ENCODE data around the gene ACOT12.
A peak's percentile ranks its signal among the peaks of the same experiment; 100 is the strongest.
"Not testable (repeated sequence)": the region's sequence is repeated elsewhere in the genome, so short reads cannot be mapped to it uniquely, and the experiment has no call there.

Gene ACOT12

GRCh38 chr5:81305785-81306184 lies 88.1 kb downstream of the ACOT12 start:
- Histone ChIP-seq H3K27ac (ENCODE audit: low read length) (no peak overlapping the region), H3K9ac (ENCODE audit: low read depth, low read length) (no peak overlapping the region), H3K4me1 (ENCODE audit: insufficient read depth, low read length) (no peaks in the 10 kb centered on the region), H3K4me3 (ENCODE audit: low read length) (no peak overlapping the region), H3K36me3 (ENCODE audit: insufficient read depth, low read depth, low read length) (peaks cover 23% of the 10 kb centered on the region), H3K27me3 (ENCODE audit: insufficient read depth, low read length) (no peaks in the 10 kb centered on the region), H3K9me3 (ENCODE audit: insufficient read depth, low read depth, low read length) (no peaks in the 10 kb centered on the region)

GRCh38 chr5:81303563-81303962 lies 90.4 kb downstream of the ACOT12 start:
- Histone ChIP-seq H3K4me1 (ENCODE audit: insufficient read depth, low read length) (no peaks in the 10 kb centered on the region), H3K9me3 (ENCODE audit: insufficient read depth, low read depth, low read length) (no peaks in the 10 kb centered on the region), H3K36me3 (ENCODE audit: insufficient read depth, low read depth, low read length) (peaks cover 9% of the 10 kb centered on the region), H3K4me3 (ENCODE audit: low read length) (no peak overlapping the region), H3K27ac (ENCODE audit: low read length) (no peak overlapping the region), H3K9ac (ENCODE audit: low read depth, low read length) (no peak overlapping the region), H3K27me3 (ENCODE audit: insufficient read depth, low read length) (no peaks in the 10 kb centered on the region)

GRCh38 chr5:81302596-81302995 lies 91.3 kb downstream of the ACOT12 start:
- H3K36me3 ChIP-seq (ENCODE audit: insufficient read depth, low read depth, low read length): peaks cover 9% of the 10 kb centered on the region
- no peaks in the 10 kb centered on the region for H3K27me3 ChIP-seq (ENCODE audit: insufficient read depth, low read length)
- H3K4me1 ChIP-seq (ENCODE audit: insufficient read depth, low read length): no peaks in the 10 kb centered on the region
- H3K27ac ChIP-seq (ENCODE audit: low read length): no peak overlapping the region
- no peak overlapping the region; the same call in 1 of the 2 replicates for H3K9ac ChIP-seq (ENCODE audit: low read depth, low read length)
- peak overlapping the region; percentile 91 for H3K4me3 ChIP-seq (ENCODE audit: low read length)
- H3K9me3 ChIP-seq (ENCODE audit: insufficient read depth, low read depth, low read length): no peaks in the 10 kb centered on the region

GRCh38 chr5:81301271-81302015 lies 92.5 kb downstream of the ACOT12 start, which contains the start of gene ZCCHC9:
Gene ZCCHC9, plus strand, starts transcription at chr5:81301587. Its CDS starts 3,171 bp downstream, at chr5:81304758.
- peak within 1 kb of the TSS; percentile 91 for H3K4me3 ChIP-seq (ENCODE audit: low read length)
- H3K9me3 ChIP-seq (ENCODE audit: insufficient read depth, low read depth, low read length): no peaks in the 10 kb centered on the region
- peak within 1 kb of the TSS; percentile 61 for H3K27ac ChIP-seq (ENCODE audit: low read length)
- peaks cover 9% of the 10 kb centered on the region for H3K36me3 ChIP-seq (ENCODE audit: insufficient read depth, low read depth, low read length)
- H3K27me3 ChIP-seq (ENCODE audit: insufficient read depth, low read length): no peaks in the 10 kb centered on the region
- H3K4me1 ChIP-seq (ENCODE audit: insufficient read depth, low read length): no peaks in the 10 kb centered on the region
- H3K9ac ChIP-seq (ENCODE audit: low read depth, low read length): peak within 1 kb of the TSS; percentile 91

- H3K4me1 ChIP-seq (ENCODE audit: insufficient read depth, low read length): no peaks in the 10 kb centered on the region
- H3K9me3 ChIP-seq (ENCODE audit: insufficient read depth, low read depth, low read length): no peaks in the 10 kb centered on the region
- H3K9ac ChIP-seq (ENCODE audit: low read depth, low read length): peak overlapping the region; percentile 91; the same call in 1 of the 2 replicates
- H3K36me3 ChIP-seq (ENCODE audit: insufficient read depth, low read depth, low read length): peaks cover 9% of the 10 kb centered on the region
- no peaks in the 10 kb centered on the region for H3K27me3 ChIP-seq (ENCODE audit: insufficient read depth, low read length)
- peak overlapping the region; percentile 61 for H3K27ac ChIP-seq (ENCODE audit: low read length)
- peak overlapping the region; percentile 91 for H3K4me3 ChIP-seq (ENCODE audit: low read length)
These were observed 93.0 kb downstream of the ACOT12 start for GRCh38 chr5:81300921-81301270.

GRCh38 chr5:81297531-81297930 lies 96.4 kb downstream of the ACOT12 start:
- Histone ChIP-seq H3K27me3 (ENCODE audit: insufficient read depth, low read length) (no peaks in the 10 kb centered on the region), H3K9ac (ENCODE audit: low read depth, low read length) (no peak overlapping the region), H3K9me3 (ENCODE audit: insufficient read depth, low read depth, low read length) (peaks cover 9% of the 10 kb centered on the region; the same call in 1 of the 2 replicates), H3K4me1 (ENCODE audit: insufficient read depth, low read length) (no peaks in the 10 kb centered on the region), H3K36me3 (ENCODE audit: insufficient read depth, low read depth, low read length) (peaks cover 4% of the 10 kb centered on the region; the same call in 1 of the 2 replicates), H3K27ac (ENCODE audit: low read length) (no peak overlapping the region), H3K4me3 (ENCODE audit: low read length) (no peak overlapping the region)

GRCh38 chr5:81294021-81294420 lies 99.9 kb downstream of the ACOT12 start:
- not testable (repeated sequence) for H3K9ac ChIP-seq (ENCODE audit: low read depth, low read length); H3K27me3 ChIP-seq (ENCODE audit: insufficient read depth, low read length); H3K4me1 ChIP-seq (ENCODE audit: insufficient read depth, low read length); H3K27ac ChIP-seq (ENCODE audit: low read length); H3K4me3 ChIP-seq (ENCODE audit: low read length); H3K36me3 ChIP-seq (ENCODE audit: insufficient read depth, low read depth, low read length)
- H3K9me3 ChIP-seq (ENCODE audit: insufficient read depth, low read depth, low read length): peaks cover 19% of the 10 kb centered on the region

- Histone ChIP-seq H3K36me3 (ENCODE audit: insufficient read depth, low read depth, low read length) (peaks cover 4% of the 10 kb centered on the region; the same call in 1 of the 2 replicates), H3K9ac (ENCODE audit: low read depth, low read length) (no peak overlapping the region), H3K27me3 (ENCODE audit: insufficient read depth, low read length) (no peaks in the 10 kb centered on the region), H3K4me1 (ENCODE audit: insufficient read depth, low read length) (no peaks in the 10 kb centered on the region), H3K27ac (ENCODE audit: low read length) (no peak overlapping the region), H3K4me3 (ENCODE audit: low read length) (no peak overlapping the region), H3K9me3 (ENCODE audit: insufficient read depth, low read depth, low read length) (peaks cover 19% of the 10 kb centered on the region)
These were observed 101.8 kb downstream of the ACOT12 start for GRCh38 chr5:81292130-81292529.

- Histone ChIP-seq H3K36me3 (ENCODE audit: insufficient read depth, low read depth, low read length) (peaks cover 4% of the 10 kb centered on the region; the same call in 1 of the 2 replicates), H3K9ac (ENCODE audit: low read depth, low read length) (no peak overlapping the region), H3K27me3 (ENCODE audit: insufficient read depth, low read length) (no peaks in the 10 kb centered on the region), H3K4me3 (ENCODE audit: low read length) (no peak overlapping the region), H3K27ac (ENCODE audit: low read length) (no peak overlapping the region), H3K4me1 (ENCODE audit: insufficient read depth, low read length) (no peaks in the 10 kb centered on the region), H3K9me3 (ENCODE audit: insufficient read depth, low read depth, low read length) (peaks cover 19% of the 10 kb centered on the region)
These were observed 103.8 kb downstream of the ACOT12 start for GRCh38 chr5:81290146-81290545.

GRCh38 chr5:81288021-81288433 lies 105.9 kb downstream of the ACOT12 start:
- Histone ChIP-seq H3K9me3 (ENCODE audit: insufficient read depth, low read depth, low read length) (peaks cover 13% of the 10 kb centered on the region), H3K4me1 (ENCODE audit: insufficient read depth, low read length) (no peaks in the 10 kb centered on the region), H3K4me3 (ENCODE audit: low read length) (no peak overlapping the region), H3K27me3 (ENCODE audit: insufficient read depth, low read length) (no peaks in the 10 kb centered on the region), H3K9ac (ENCODE audit: low read depth, low read length) (no peak overlapping the region), H3K36me3 (ENCODE audit: insufficient read depth, low read depth, low read length) (no peaks in the 10 kb centered on the region), H3K27ac (ENCODE audit: low read length) (no peak overlapping the region)

- Histone ChIP-seq H3K4me1 (ENCODE audit: insufficient read depth, low read length) (no peaks in the 10 kb centered on the region), H3K9me3 (ENCODE audit: insufficient read depth, low read depth, low read length) (no peaks in the 10 kb centered on the region), H3K36me3 (ENCODE audit: insufficient read depth, low read depth, low read length) (no peaks in the 10 kb centered on the region), H3K27me3 (ENCODE audit: insufficient read depth, low read length) (no peaks in the 10 kb centered on the region), H3K4me3 (ENCODE audit: low read length) (no peak overlapping the region), H3K9ac (ENCODE audit: low read depth, low read length) (no peak overlapping the region), H3K27ac (ENCODE audit: low read length) (no peak overlapping the region)
These were observed 107.8 kb downstream of the ACOT12 start for GRCh38 chr5:81286059-81286617.

- H3K36me3 ChIP-seq (ENCODE audit: insufficient read depth, low read depth, low read length): no peaks in the 10 kb centered on the region
- H3K9me3 ChIP-seq (ENCODE audit: insufficient read depth, low read depth, low read length): no peaks in the 10 kb centered on the region
- no peaks in the 10 kb centered on the region for H3K27me3 ChIP-seq (ENCODE audit: insufficient read depth, low read length)
- no peaks in the 10 kb centered on the region for H3K4me1 ChIP-seq (ENCODE audit: insufficient read depth, low read length)
- H3K4me3 ChIP-seq (ENCODE audit: low read length): no peak overlapping the region
- H3K27ac ChIP-seq (ENCODE audit: low read length): no peak overlapping the region
- no peak overlapping the region for H3K9ac ChIP-seq (ENCODE audit: low read depth, low read length)
These were observed 110.0 kb downstream of the ACOT12 start for GRCh38 chr5:81283976-81284375.
